Duodenal mucosa (tissue), 2 donors: Measurements from ENCODE around the gene GYPE.
"Not testable (repeated sequence)": the region's sequence is repeated elsewhere in the genome, so short reads cannot be mapped to it uniquely, and the experiment has no call there.

Experiments
- H3K27ac ChIP-seq: one replicate; pipeline ENCODE4 v1.7.0; 2013; ENCODE audit warnings: low read depth, low read length
- H3K27me3 ChIP-seq, 2 donors: one replicate each; pipeline ENCODE4 v1.7.0; 2013; ENCODE audit warnings: low read length in 2 of 2, control low read depth in 1 of 2; ENCODE audit not compliant: insufficient read depth in 2 of 2, control insufficient read depth in 1 of 2
- H3K36me3 ChIP-seq, 2 donors: one replicate each; pipeline ENCODE4 v1.7.0; 2013; ENCODE audit warnings: low read length in 2 of 2, control low read depth in 1 of 2; ENCODE audit not compliant: insufficient read depth in 2 of 2, control insufficient read depth in 1 of 2
- H3K4me1 ChIP-seq, 2 donors: one replicate each; pipeline ENCODE4 v1.7.0; 2013; ENCODE audit warnings: low read length in 2 of 2, control low read depth in 1 of 2; ENCODE audit not compliant: insufficient read depth in 2 of 2, control insufficient read depth in 1 of 2
- H3K4me3 ChIP-seq, 2 donors: one replicate each; pipeline ENCODE4 v1.7.0; 2013; ENCODE audit warnings: low read length in 2 of 2, low read depth in 1 of 2
- H3K9ac ChIP-seq, 2 donors: one replicate each; pipeline ENCODE4 v1.7.0; 2013; ENCODE audit warnings: low read length in 2 of 2, low read depth in 1 of 2
- H3K9me3 ChIP-seq, 2 donors: one replicate each; pipeline ENCODE4 v1.7.0; 2013; ENCODE audit warnings: low read length in 2 of 2, control low read depth in 1 of 2; ENCODE audit not compliant: control insufficient read depth in 1 of 2

Gene GYPE

DNA sequence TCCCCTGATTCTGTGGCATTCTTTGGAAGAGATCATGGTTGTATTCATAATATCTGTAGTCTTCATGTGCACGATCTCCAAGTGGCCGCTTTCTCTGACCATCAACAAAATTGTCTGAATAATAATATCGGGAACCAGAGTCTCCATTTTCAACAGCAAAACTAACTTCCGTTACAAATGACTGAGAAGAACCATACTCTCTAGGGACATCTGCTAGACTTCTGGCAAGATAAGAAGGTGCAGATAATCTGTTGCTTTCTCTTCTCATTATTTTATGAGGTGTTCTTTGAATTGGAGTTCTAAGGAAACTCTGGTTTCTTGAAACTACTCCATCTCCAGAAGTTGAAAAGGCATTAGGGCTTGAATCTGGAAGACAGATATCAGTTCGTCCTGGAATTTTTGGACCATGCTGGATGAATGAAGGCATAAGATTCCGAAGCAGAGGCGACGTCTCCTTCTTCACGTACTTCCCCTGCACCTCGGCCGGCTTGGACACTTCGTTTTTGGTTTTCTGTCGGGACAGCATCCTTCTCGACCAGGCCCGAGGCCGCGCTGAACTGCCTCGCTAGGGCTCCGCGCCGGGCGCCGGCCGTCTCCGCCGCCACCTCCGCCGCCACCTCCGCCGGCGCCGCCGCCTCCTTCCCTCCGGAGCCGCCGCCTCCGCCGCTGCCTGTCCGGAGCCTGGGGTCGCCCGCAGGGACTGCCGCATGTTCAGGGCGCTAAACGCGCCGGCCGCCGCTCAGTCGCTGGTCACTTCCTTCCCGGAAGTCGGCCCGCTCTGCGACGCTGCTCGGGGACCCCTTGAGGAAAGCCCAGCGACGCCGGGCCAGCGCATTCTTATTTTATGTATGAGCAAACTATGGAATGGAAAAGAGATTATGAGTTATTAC, 6.4 kb upstream of the GYPE start:
- H3K27ac ChIP-seq, H3K9ac ChIP-seq: not testable (repeated sequence)

DNA sequence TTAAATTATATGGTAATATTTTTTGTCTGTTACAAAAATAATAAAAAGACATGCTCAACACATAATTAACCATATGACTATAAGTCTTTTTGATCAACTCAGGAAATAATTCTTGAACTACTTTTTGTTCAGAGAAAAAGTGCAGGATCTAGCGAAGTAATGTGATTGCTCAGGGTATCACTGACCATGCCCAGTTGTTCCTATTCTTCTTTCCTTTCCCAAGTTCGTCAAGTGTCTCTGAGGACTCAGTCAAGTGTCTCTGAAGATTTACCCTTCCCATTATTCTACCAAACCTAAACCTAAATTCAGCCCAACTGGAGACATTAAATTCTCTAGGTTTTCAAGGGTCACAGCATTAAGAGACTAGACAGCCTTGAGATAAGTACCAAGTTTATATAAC, 5.5 kb upstream of the GYPE start:
- H3K4me3 ChIP-seq, H3K9me3 ChIP-seq, H3K9ac ChIP-seq, H3K36me3 ChIP-seq, H3K4me1 ChIP-seq, H3K27ac ChIP-seq, H3K27me3 ChIP-seq: not testable (repeated sequence)

More for the DNA sequence above, 6.4 kb upstream of the GYPE start:
- H3K27me3 ChIP-seq, H3K9me3 ChIP-seq, H3K36me3 ChIP-seq, H3K4me1 ChIP-seq: not testable (repeated sequence)
- peak overlapping the region; percentile 30 to 55 for H3K4me3 ChIP-seq

DNA sequence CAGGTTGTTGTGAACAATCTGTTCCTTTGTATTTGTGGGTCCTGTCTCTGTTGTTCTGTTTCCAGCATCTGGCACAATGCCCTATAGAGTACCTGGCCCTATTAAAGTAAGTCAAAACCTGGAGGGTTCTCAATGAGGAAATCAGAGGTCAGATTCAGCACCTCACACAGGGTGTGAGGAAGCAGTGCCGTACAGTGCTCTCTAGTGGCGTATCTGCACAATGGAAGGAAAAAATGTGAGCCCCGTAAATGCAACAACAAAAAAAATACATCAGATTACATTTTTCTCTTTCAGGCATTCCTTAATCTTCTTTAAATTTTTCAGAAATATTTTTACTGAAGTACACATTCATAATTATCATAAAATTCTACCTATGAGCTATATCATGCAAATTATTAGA, 2.5 kb upstream of the GYPE start:
- not testable (repeated sequence) for H3K36me3 ChIP-seq, H3K9ac ChIP-seq, H3K27ac ChIP-seq, H3K4me3 ChIP-seq, H3K4me1 ChIP-seq, H3K9me3 ChIP-seq, H3K27me3 ChIP-seq

DNA sequence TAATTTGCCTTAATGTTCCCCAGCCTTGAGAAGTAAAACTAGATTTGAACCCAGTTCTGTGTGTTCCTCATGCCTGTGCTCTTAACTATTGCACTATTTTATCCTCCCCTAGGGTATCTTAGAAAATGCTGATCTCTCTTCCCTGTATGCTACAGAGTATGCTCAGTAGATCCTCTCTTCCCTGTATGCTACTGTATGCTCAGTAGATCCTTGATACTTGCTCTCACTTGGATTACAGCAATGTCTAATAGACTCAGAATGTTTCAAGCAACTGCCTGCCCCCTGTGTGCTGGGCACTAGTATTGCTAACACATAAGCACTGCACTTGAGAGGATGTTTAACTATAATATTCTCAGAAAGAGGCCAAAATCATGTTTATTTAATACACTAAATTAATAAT, 928 bp downstream of the GYPE start:
- not testable (repeated sequence) for H3K27me3 ChIP-seq, H3K36me3 ChIP-seq, H3K9ac ChIP-seq, H3K9me3 ChIP-seq, H3K4me3 ChIP-seq, H3K27ac ChIP-seq, H3K4me1 ChIP-seq

DNA sequence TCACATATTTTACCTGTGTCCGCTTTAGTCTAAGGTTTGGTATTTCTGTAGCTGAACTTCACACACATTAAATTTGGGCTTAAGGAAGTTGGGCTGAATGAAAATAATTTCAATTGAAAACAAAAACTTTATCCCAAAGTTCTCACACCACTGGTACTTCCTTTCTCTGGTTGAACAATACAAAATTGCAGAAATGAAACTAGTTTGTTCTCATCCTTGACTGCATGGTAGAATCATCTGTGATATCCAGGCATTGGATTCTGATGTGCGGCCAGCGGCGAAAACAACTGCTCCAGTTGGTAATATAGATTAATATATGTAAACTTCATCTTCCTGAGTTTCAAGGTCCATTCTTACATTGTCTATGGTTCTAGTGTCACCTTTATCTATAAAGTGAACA, 15.0 kb downstream of the GYPE start:
- not testable (repeated sequence) for H3K27ac ChIP-seq, H3K9me3 ChIP-seq, H3K36me3 ChIP-seq, H3K4me1 ChIP-seq, H3K9ac ChIP-seq, H3K27me3 ChIP-seq, H3K4me3 ChIP-seq

DNA sequence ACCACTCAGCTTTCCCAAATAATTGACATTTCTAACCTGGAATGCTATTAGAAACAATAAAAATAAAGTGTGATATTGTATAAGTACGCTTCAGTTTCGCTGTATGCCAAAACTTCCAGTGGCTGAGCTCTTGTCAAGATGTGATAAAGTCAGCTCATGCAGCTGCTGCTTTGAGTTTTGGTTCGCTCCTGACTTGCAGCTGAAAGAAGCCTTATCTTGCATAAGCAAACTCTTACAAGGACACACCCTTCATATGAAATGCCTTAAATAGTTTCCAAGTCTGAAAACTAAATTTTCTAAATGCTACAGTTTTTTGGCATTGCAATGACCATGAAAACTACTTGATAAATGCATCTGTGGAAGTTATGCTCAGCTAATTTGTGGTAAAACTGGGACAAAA, 17.2 kb downstream of the GYPE start:
- not testable (repeated sequence) for H3K9ac ChIP-seq, H3K4me1 ChIP-seq, H3K27ac ChIP-seq, H3K27me3 ChIP-seq, H3K9me3 ChIP-seq, H3K4me3 ChIP-seq, H3K36me3 ChIP-seq

DNA sequence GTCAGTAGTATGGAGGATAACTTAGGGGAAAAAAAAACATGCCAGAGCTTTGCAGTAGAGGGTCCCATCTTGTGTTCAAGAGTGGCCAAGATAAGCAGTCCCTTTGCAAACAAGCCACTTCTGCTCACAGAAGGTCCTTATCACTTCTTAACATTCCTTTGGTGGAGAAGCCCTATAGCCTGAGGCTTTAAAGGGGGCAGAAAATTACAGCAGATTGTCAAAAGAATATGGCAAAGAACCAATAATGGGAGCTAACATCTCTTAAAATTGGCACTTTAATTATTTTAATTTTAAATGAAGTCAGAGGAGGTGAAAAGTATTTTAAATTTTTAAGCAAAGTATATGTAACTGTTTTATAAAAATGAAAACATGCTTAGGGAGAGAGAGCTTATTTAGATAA, 20.4 kb downstream of the GYPE start:
- not testable (repeated sequence) for H3K27ac ChIP-seq, H3K9me3 ChIP-seq, H3K4me3 ChIP-seq, H3K27me3 ChIP-seq, H3K36me3 ChIP-seq, H3K9ac ChIP-seq, H3K4me1 ChIP-seq

DNA sequence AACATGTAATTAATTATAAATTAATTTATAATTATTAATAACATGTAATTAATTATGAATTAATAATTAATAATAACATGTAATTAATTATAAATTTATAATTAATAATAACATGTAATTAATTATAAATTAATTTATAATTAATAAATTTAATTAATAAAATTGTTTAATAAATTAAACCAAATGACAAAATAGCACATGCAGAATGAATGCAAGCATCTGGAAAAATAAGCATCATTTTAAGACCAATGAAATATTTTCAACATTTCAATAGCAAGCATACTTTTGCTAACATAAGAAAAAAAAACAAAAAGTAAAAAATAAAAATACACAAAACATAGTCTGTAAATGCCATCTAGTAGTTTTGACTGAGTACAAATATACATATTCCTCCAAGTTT, 21.8 kb downstream of the GYPE start:
- Histone ChIP-seq H3K4me1 (no peaks in the 10 kb centered on the region), H3K27ac (no peak overlapping the region), H3K4me3 (no peak overlapping the region), H3K27me3 (no peaks in the 10 kb centered on the region), H3K9me3 (no peaks in the 10 kb centered on the region), H3K36me3 (no peaks in the 10 kb centered on the region), H3K9ac (no peak overlapping the region)

DNA sequence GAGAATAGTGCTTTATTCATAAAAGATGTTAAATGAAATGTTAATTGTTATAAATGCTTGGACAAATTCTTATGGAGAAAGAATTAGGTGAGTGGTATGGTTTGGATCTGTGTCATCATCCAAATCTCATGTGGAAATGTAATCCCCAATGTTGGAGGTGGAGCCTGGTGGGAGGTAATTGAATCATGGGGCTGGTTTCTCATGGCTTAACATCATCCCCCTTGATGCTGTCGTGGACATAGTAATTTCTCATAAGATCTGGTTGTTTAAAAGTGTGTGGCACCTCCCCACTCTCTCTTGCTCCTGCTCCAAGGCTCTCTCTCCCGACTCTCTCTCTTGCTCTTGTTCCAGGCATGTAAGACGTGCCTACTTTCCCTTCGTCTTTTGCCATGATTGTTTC, 22.5 kb downstream of the GYPE start:
- H3K27ac ChIP-seq = no peak overlapping the region
- no peaks in the 10 kb centered on the region for H3K36me3 ChIP-seq
- no peaks in the 10 kb centered on the region for H3K4me1 ChIP-seq
- no peaks in the 10 kb centered on the region for H3K9me3 ChIP-seq
- H3K9ac ChIP-seq = no peak overlapping the region
- H3K4me3 ChIP-seq = no peak overlapping the region
- H3K27me3 ChIP-seq = no peaks in the 10 kb centered on the region

DNA sequence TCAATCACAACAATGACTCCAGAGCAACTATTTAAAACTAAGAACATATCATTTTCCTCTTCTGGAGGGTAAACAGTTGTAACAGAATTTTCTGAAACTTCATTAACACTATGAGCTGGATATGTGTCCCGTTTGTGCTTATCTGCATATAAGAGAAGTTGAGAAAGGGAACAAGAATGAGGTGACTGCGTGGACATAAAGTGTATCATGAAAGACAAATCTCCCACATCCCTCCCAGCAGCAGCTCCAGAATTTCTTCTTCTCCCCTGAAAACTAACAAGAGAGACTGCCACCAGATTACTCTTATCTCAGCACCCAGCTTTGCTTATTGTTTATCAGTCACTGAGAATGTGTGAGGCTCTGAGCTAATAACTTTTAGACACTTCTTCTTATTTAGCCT, 25.8 kb downstream of the GYPE start:
- H3K27ac ChIP-seq, H3K4me3 ChIP-seq, H3K27me3 ChIP-seq, H3K9me3 ChIP-seq, H3K4me1 ChIP-seq, H3K9ac ChIP-seq, H3K36me3 ChIP-seq: not testable (repeated sequence)

DNA sequence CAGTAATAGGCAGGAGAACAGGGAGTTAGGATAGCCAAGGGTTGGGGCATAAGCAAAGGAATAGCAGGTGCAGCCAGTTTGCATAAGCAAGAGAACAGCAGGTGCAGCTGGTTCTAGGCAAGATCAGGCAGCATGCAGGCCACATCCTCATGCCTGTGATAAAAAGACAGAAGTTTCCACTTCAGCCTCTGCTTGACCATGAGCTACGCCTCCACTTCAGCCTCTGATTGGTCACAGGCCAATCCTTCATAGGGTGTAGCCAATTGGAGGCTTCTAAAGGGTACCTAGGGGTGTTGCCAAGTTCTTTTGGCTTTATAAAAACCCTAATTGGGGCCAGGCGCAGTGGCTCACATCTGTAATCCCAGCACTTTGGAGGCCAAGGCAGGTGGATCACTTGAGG, 30.0 kb downstream of the GYPE start:
- H3K9ac ChIP-seq, H3K27me3 ChIP-seq, H3K4me1 ChIP-seq, H3K9me3 ChIP-seq, H3K4me3 ChIP-seq, H3K27ac ChIP-seq, H3K36me3 ChIP-seq: not testable (repeated sequence)
